HT-29 (cell line): ENCODE results near the gene TMEM239. TPM values are rescaled to one million over a fixed set of nuclear protein-coding genes. Genes with fewer than 3 reads are reported as not detected.
"Not testable (repeated sequence)": the region's sequence is repeated elsewhere in the genome, so short reads cannot be mapped to it uniquely, and the experiment has no call there.

Source experiments
- DNase-seq: peaks from one replicate; pipeline ENCODE4 v3.0.0-alpha.2; 2015; ENCODE audit warnings: low spot score
- total RNA-seq: library from RNA; depleted of rRNA; stranded (reverse); fragments of >200 nt; shearing (Covaris generic); gene quantifications from 2 replicates; pipeline ENCODE4 v1.2.3, GENCODE V29; 2014

TMEM239 gene
- total RNA-seq, 1 experiment from 2014 or later = not detected

- no peak for DNase-seq
Observed at GRCh38 chr20:2799688-2800520, 16.3 kb upstream of the TMEM239 start.

GRCh38 chr20:2800521-2801285 is 15.5 kb upstream of the TMEM239 start, which contains the start of gene CPXM1:
Gene CPXM1 (minus strand): TSS chr20:2800627. CDS start chr20:2800572, 55 bp downstream.
- no peak for DNase-seq

- no peak for DNase-seq
Observed at GRCh38 chr20:2801286-2801728, 14.9 kb upstream of the TMEM239 start.

- no peak for DNase-seq
Observed at GRCh38 chr20:2804041-2804828, 11.9 kb upstream of the TMEM239 start.

GRCh38 chr20:2804852-2805688 is 11.1 kb upstream of the TMEM239 start:
- no peak for DNase-seq

GRCh38 chr20:2805689-2806350 is 10.3 kb upstream of the TMEM239 start:
- DNase-seq = no peak

GRCh38 chr20:2806351-2806701 is 9.8 kb upstream of the TMEM239 start:
- DNase-seq = no peak

GRCh38 chr20:2807019-2807418 is 9.1 kb upstream of the TMEM239 start:
- no peak for DNase-seq

- not testable (repeated sequence) for DNase-seq
Observed at GRCh38 chr20:2807929-2808328, 8.2 kb upstream of the TMEM239 start.

- DNase-seq = no peak
Observed at GRCh38 chr20:2809690-2810089, 6.5 kb upstream of the TMEM239 start.

GRCh38 chr20:2812189-2812588 is 4.0 kb upstream of the TMEM239 start:
- DNase-seq = no peak

- no peak for DNase-seq
Observed at GRCh38 chr20:2814076-2814475, 2.1 kb upstream of the TMEM239 start.

GRCh38 chr20:2814587-2815051 is 1.5 kb upstream of the TMEM239 start, which contains the start of gene C20orf141:
Gene C20orf141 (plus strand): TSS chr20:2814987. CDS start chr20:2815185, 198 bp downstream.
- no peak for DNase-seq

GRCh38 chr20:2815242-2815900 is 793 bp upstream of the TMEM239 start:
- no peak for DNase-seq

GRCh38 chr20:2816583-2817340 is 598 bp downstream of the TMEM239 start:
- no peak for DNase-seq

- no peak for DNase-seq
Observed at GRCh38 chr20:2817341-2817726, 1.2 kb downstream of the TMEM239 start.

GRCh38 chr20:2817891-2818595 is 1.9 kb downstream of the TMEM239 start:
- DNase-seq = no peak
